HL-60 (cell line): ENCODE measurements around the gene CTSA.

Source experiments
- DNase-seq, 2 experiments: peaks; one replicate each; pipeline ENCODE4 v3.0.0-alpha.2; 2010 to 2020; ENCODE audit warnings: low read depth in 1 of 2, low spot score in 1 of 2
- H3K27ac ChIP-seq: fragments of 250-450 bp; sonication (Bioruptor Pico); replicated peaks from 2 replicates; pipeline ENCODE4 v1.5.1; 2020; ENCODE audit warnings: mild to moderate bottlenecking, moderate library complexity
- H3K27me3 ChIP-seq: fragments of 250-450 bp; sonication (Bioruptor Pico); 2 replicates; pipeline ENCODE4 v1.5.1; 2021; ENCODE audit warnings: mild to moderate bottlenecking, moderate library complexity; ENCODE audit not compliant: insufficient read depth, poor library complexity, severe bottlenecking
- H3K4me3 ChIP-seq: replicated peaks from 2 replicates; pipeline ENCODE4 v1.5.1; 2011; ENCODE audit warnings: mild to moderate bottlenecking, control low read depth, low read length; ENCODE audit not compliant: insufficient read depth
- CTCF ChIP-seq: IDR thresholded peaks from one replicate; pipeline ENCODE4 v1.5.1; 2011; ENCODE audit warnings: low read length, control low read depth, inconsistent platforms; ENCODE audit not compliant: insufficient read depth
- GABPA ChIP-seq: IDR thresholded peaks from 2 replicates; pipeline ENCODE4 v1.6.1; 2012; ENCODE audit warnings: low read depth
- POLR2AphosphoS5 ChIP-seq: IDR thresholded peaks from 2 replicates; pipeline ENCODE4 v1.6.1; 2012; ENCODE audit warnings: low read depth
- SPI1 ChIP-seq: IDR thresholded peaks from 2 replicates; pipeline ENCODE4 v1.6.1; 2012; ENCODE audit warnings: low read depth, mild to moderate bottlenecking, borderline replicate concordance
- TF ChIP-seq, protein P1 (sequence below): IDR thresholded peaks from 2 replicates; pipeline ENCODE4 v1.6.1; 2012; ENCODE audit warnings: low read depth; ENCODE audit not compliant: insufficient replicate concordance

Gene CTSA

DNA sequence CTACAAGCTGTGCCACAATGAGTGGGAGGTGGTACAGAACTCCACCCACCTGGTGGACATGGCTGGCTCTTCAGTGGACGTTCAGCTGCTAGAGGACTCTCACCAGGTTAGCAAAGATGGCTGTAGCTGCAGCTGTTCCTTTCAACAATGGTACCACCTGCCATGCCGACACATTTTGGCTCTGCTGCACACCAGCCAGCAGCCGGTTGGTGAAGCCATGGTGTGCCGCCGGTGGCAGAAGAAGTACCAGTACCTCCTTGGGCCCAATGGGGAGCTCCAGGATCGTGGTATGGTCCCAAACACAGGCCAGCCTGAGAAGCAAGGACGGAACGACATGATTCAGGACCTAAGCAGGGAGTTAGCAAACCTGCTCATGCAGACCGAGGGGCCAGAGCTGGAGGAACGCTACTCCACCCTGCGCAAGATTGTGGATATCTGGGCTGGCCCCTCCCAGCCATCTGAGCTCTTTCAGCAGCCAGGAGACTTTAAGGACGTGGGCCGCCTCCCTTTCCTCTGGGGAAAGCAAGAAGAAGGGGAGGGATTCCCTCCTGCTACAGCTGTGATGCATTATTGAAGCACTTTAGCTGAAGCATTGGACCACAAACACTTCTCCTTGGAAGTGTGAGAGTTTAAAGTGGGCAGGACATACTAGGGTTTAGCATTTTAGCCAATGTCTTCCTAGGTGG is 12.9 kb upstream of the CTSA start:
- no peaks in the 10 kb centered on the region for H3K27me3 ChIP-seq
- DNase-seq = no peak
- H3K4me3 ChIP-seq = no peak overlapping the region
- no peak overlapping the region for H3K27ac ChIP-seq
- TF ChIP-seq, protein P1, sequence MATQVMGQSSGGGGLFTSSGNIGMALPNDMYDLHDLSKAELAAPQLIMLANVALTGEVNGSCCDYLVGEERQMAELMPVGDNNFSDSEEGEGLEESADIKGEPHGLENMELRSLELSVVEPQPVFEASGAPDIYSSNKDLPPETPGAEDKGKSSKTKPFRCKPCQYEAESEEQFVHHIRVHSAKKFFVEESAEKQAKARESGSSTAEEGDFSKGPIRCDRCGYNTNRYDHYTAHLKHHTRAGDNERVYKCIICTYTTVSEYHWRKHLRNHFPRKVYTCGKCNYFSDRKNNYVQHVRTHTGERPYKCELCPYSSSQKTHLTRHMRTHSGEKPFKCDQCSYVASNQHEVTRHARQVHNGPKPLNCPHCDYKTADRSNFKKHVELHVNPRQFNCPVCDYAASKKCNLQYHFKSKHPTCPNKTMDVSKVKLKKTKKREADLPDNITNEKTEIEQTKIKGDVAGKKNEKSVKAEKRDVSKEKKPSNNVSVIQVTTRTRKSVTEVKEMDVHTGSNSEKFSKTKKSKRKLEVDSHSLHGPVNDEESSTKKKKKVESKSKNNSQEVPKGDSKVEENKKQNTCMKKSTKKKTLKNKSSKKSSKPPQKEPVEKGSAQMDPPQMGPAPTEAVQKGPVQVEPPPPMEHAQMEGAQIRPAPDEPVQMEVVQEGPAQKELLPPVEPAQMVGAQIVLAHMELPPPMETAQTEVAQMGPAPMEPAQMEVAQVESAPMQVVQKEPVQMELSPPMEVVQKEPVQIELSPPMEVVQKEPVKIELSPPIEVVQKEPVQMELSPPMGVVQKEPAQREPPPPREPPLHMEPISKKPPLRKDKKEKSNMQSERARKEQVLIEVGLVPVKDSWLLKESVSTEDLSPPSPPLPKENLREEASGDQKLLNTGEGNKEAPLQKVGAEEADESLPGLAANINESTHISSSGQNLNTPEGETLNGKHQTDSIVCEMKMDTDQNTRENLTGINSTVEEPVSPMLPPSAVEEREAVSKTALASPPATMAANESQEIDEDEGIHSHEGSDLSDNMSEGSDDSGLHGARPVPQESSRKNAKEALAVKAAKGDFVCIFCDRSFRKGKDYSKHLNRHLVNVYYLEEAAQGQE = no peak
- TF ChIP-seq GABPA = no peak
- TF ChIP-seq CTCF = no peak
- TF ChIP-seq SPI1 = no peak
- TF ChIP-seq POLR2AphosphoS5 = no peak

- no peaks in the 10 kb centered on the region for H3K27me3 ChIP-seq
- DNase-seq = peak; percentile 99 to 100
- peak within 1 kb of the TSS; percentile 62 for H3K4me3 ChIP-seq
- TF ChIP-seq GABPA (no peak), POLR2AphosphoS5 (peak; percentile 92), CTCF (no peak), SPI1 (no peak)
- TF ChIP-seq, protein P1 = peak; percentile 81
- peak within 1 kb of the TSS; percentile 68 for H3K27ac ChIP-seq
Observed at GRCh38 chr20:45880988-45881788, 9.9 kb upstream of the CTSA start, which contains the start of gene ZSWIM1. Gene ZSWIM1 (plus strand): TSS chr20:45881227. CDS start chr20:45882593, 1,366 bp downstream.

GRCh38 chr20:45882469-45883099 is 8.6 kb upstream of the CTSA start:
- Histone ChIP-seq H3K27ac (no peak overlapping the region), H3K27me3 (no peaks in the 10 kb centered on the region), H3K4me3 (no peak overlapping the region)
- DNase-seq = no peak
- TF ChIP-seq GABPA = no peak
- TF ChIP-seq, protein P1 = peak; percentile 54
